ENCODE data around the gene C4orf50.

- no peak for TF ChIP-seq POLR2A (IDR thresholded peaks at IDR 0.05; ENCODE audit: control extremely low read depth in 1 of 2, low read depth in 2 of 2, low read length in 2 of 2)
- TF ChIP-seq CREB1 (IDR thresholded peaks at IDR 0.05), result no peak
- TF ChIP-seq TCF12 (IDR thresholded peaks at IDR 0.05; ENCODE audit: low read depth, low read length), result no peak
- no peak for TF ChIP-seq EGR1 (IDR thresholded peaks at IDR 0.05; ENCODE audit: borderline replicate concordance, low read depth, low read length)
- TF ChIP-seq CTCF (IDR thresholded peaks at IDR 0.05; ENCODE audit: control extremely low read depth in 1 of 3, insufficient read depth in 1 of 3, low read depth in 1 of 3, low read length in 3 of 3), result no peak
- TF ChIP-seq CHD2 (IDR thresholded peaks at IDR 0.05; ENCODE audit: low read length), result no peak
- TF ChIP-seq, protein P1, sequence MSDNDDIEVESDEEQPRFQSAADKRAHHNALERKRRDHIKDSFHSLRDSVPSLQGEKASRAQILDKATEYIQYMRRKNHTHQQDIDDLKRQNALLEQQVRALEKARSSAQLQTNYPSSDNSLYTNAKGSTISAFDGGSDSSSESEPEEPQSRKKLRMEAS (IDR thresholded peaks at IDR 0.05), result no peak
- no peak for TF ChIP-seq EZH2 (IDR thresholded peaks at IDR 0.05; ENCODE audit: low read depth, low read length, severe bottlenecking)
- no peak for TF ChIP-seq RAD21 (IDR thresholded peaks at IDR 0.05 in 1 of 2, conservative IDR thresholded peaks at IDR 0.05 in 1 of 2; ENCODE audit: low read depth in 2 of 2, low read length in 2 of 2)
- no peak for TF ChIP-seq JUN (IDR thresholded peaks at IDR 0.05; ENCODE audit: low read depth, low read length)
These were observed 72.3 kb downstream of the C4orf50 start for GRCh38 chr4:5945936-5946335.

Measured in H1 (cell line).